Germinal center (tissue), 1 donor: ENCODE data around the gene ABCC3.

ENCODE experiments used
- DNase-seq: peaks from one replicate; pipeline ENCODE4 v3.0.0; 2012; ENCODE audit warnings: mixed read lengths, low spot score

ABCC3 gene, protein sequence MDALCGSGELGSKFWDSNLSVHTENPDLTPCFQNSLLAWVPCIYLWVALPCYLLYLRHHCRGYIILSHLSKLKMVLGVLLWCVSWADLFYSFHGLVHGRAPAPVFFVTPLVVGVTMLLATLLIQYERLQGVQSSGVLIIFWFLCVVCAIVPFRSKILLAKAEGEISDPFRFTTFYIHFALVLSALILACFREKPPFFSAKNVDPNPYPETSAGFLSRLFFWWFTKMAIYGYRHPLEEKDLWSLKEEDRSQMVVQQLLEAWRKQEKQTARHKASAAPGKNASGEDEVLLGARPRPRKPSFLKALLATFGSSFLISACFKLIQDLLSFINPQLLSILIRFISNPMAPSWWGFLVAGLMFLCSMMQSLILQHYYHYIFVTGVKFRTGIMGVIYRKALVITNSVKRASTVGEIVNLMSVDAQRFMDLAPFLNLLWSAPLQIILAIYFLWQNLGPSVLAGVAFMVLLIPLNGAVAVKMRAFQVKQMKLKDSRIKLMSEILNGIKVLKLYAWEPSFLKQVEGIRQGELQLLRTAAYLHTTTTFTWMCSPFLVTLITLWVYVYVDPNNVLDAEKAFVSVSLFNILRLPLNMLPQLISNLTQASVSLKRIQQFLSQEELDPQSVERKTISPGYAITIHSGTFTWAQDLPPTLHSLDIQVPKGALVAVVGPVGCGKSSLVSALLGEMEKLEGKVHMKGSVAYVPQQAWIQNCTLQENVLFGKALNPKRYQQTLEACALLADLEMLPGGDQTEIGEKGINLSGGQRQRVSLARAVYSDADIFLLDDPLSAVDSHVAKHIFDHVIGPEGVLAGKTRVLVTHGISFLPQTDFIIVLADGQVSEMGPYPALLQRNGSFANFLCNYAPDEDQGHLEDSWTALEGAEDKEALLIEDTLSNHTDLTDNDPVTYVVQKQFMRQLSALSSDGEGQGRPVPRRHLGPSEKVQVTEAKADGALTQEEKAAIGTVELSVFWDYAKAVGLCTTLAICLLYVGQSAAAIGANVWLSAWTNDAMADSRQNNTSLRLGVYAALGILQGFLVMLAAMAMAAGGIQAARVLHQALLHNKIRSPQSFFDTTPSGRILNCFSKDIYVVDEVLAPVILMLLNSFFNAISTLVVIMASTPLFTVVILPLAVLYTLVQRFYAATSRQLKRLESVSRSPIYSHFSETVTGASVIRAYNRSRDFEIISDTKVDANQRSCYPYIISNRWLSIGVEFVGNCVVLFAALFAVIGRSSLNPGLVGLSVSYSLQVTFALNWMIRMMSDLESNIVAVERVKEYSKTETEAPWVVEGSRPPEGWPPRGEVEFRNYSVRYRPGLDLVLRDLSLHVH (N-terminal part only)

DNA sequence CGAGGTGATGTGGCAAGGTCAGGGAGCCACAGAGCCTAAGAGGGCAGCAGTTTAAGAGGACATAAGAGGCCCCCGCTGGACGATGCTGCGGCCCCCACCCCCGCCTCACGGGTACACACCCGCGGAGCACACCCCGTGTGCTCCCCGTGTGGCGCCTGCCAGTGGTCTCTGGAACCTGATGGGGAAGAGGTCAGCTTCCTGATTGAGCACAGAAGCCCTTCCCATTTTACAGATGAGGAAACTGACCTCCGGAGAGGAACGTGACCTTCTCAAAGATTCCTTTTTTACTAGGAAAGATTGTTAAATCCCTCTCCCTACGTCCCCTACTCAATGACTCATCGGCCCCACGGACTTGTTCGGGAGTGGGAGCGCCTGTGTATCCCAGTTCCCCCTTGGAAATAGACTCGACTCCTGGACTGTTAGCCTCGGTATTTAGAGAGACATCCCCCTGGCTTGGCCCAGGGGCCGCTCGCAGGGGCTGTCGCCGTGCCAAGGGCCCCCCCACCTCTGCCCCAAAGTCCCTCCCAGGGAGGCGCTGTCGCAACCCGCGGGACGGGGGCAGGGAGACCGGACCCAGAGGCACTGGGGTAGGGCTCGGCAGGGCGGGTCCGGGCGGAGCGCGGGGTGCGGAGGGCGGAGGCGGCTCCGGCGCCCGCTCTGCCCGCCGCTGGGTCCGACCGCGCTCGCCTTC is at the start of gene ABCC3:
Gene ABCC3, plus strand, starts transcription at position 658 of the 691 bp plus-strand sequence. CDS start 56 bp downstream, outside the sequence.
- DNase-seq: no peak

DNA sequence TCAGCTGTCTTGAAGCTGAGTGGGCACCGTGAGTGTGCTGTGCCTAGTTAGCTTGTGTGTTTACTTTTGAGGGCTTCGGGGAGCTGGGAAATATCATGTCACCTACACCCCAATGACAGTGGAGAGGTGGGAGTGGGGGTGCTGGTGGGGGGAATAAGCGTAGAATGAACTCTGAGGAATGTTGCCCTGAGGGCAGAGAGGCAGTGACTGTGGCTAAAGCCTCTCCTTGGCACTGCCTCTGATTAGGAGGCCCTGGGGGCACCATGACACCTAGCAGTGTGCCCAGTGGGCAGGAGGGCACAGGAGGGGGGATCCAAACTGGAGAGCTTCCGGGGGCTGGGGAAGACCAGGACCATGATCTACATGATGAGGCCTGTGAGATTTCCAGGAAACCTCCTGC is 49.3 kb upstream of the ABCC3 start:
- DNase-seq: no peak

DNA sequence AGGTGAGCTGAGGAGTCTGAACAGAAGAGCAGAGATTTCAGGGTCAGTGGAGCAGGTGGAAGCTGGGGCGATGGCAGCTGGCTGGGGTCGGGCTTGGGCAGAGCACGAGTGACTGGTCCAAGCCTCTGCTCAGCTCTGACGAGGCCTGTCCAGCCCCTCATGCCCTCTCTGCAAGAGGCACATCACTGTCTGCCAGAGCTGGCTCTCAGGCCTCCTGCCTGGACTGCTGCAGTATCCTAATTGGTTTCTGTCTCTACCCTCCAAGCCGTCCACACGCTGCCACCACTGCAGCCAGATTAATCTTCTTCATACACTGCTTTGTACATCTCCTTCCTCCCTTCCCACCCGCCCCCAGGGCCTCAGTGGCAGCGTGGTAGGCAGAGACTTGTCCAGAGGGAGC is 48.8 kb upstream of the ABCC3 start:
- no peak for DNase-seq

DNA sequence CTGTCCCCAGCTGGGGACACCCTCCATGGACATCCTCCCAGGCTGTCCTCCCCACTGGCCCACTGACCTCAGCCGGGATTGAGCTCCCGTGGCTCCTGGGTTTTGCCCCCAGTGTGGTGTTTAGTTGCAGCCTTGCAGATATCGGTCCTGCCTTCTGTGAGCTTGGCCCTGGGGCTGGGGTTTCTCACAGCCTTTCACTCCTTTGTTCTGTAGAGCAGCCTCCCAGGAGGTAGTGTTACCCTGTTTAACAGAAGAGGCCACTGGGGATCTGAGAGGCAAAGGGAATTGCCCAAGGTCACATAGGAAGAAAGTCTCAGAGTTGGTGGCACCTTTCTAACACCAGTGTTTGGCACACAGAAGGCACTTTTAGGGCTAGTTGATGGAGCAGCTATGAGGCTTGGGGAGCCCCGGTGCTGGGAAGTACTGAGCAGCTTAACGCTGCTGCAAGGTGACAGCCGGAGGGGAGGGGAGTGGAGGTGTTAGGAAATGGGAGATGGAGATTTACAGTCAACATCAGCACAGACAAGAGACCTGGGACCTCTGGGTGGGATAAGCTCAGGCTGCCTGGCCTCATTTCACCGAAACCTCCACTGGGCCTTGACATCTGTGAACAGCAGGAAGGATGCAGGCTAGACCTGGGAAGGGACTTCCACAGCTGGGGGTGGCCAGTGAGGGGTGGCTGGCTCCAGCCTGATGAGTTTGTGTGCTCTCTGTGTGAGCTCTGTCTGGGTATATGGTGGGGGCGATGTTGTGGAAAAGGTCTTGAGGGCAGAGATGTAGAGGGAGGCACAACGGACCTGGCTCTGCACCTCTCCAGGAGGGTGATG is 48.0 kb upstream of the ABCC3 start:
- no peak for DNase-seq

DNA sequence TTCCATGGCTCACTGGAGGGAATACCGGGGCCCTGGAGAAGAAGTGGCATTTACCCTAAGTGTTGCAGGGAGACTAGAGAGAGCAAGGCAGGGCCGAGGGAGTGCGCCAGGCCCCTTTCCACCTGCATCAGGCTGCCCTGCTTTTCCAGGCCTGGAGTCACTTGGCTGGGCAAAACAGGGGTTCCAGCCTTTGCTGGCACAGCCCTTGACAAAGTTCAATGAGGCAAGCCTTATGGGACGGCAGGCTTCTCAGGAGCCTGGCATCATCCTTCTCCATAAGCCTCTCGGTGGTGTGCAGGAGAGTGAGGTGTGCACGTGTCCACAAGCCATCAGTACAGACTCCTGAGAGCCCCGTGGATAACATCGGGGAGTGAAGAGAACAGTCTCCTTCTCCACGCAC is 47.1 kb upstream of the ABCC3 start:
- DNase-seq: no peak

DNA sequence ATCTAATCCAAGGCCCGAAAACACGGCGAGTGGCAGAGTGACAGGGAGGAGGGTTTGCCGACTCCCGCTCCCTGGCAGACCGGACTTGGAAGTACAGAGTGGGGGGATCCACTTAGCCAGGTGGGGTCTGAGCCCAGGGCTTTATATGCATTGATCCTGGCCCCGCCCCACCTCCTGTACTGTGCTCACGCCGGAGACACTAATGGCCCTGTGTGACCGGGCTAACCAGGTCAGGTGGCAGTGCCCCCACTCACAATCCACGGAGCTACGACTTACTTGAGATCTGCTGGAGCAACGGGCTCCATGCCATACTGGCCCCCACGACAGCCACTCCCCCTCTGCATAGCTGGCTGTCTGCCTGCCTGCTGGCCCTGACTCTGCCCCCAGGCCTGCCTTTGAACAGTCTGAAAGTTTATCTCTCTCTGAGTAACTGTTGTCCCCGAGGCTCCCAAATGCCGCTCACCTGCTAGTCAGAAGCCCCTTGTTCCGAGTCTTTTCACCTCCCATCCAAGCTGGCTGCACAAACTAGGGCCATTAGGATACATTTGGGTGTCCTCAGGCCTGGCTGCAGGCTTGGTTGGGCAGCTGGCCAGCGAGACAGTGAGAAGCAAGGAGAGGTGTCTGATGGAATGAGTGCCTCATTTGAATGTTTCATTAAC is 46.2 kb upstream of the ABCC3 start:
- DNase-seq: no peak

DNA sequence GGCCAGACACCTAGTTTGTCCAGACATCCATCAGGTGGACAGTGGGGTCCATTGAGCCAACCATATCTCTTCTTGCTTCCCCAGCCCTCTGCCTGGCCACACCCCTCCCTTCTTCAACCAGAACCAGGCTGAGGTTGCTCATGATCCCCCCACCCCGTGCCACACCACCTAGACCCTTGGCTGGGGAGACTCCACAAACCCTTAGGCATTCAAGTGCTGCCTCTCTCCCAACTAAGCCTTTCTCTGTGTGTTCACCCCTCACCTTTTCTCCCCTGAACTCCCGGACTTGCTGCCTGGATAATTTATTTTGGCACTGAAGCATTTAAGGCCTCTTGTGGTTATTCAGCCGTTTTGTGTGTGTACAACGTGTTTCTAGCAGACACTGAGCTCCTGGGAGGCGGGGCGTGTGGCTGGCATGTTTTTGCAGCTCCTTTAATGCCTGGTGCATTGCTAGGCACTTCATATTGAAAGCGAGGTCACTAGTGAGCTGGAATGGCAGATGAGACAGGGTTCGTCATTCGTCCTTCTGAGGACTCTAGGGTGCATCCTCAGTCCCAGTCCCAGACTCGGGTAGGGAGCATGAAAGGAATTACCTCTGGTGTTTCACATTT is 45.5 kb upstream of the ABCC3 start:
- DNase-seq: no peak

DNA sequence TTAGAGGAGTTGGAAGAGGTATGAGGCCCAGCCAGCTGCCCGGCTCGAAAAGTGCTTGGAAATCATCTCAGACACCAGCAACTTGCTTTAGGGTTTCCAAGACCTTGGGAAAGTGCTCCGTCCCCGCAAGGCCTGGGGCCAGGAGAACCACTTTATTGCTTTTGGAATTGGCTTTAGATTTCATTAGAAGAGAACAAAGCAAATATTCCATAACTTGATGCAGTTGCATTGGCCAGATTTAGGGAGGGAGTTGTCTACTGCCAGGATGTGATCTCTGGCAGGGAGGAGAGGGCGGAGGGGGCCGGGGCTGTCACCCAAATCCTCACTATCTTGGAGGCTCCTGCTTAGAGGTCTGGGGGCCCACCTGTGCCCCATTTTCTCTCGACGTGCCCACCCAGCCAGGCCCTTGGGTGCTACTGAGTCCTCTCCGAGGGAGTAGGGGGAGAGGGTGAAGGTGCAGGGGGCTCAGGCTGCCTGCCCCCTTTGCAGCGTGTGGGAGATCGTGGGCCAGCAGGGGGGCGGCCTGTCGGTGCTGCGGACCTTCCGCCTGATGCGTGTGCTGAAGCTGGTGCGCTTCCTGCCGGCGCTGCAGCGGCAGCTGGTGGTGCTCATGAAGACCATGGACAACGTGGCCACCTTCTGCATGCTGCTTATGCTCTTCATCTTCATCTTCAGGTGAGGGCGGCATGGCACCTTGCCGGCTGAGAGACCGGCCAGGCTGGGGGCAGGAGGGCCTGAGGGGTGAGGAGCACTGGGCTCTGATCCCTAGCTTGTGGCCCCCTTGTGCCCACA is 43.5 kb upstream of the ABCC3 start:
- DNase-seq: no peak

DNA sequence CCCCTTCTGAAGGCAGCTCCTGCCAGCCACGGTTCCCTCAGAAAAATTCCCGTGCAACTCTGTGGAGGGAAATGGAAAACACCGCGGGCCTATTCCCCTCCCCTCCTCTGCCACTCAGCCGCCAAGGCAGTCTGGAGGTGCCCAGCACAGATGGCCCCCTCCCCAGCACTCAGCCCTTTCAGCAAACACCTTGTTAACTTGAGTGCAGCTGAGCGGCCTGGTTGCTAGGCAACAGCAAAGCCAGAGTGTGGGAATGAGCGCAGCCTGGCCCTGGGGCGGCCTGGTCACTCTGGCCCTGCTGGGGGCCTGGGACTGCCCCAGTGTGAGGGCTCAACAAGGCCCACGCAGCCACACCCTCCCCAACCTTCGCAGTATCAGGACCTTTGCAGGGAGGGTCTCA is 41.4 kb upstream of the ABCC3 start:
- DNase-seq: no peak

DNA sequence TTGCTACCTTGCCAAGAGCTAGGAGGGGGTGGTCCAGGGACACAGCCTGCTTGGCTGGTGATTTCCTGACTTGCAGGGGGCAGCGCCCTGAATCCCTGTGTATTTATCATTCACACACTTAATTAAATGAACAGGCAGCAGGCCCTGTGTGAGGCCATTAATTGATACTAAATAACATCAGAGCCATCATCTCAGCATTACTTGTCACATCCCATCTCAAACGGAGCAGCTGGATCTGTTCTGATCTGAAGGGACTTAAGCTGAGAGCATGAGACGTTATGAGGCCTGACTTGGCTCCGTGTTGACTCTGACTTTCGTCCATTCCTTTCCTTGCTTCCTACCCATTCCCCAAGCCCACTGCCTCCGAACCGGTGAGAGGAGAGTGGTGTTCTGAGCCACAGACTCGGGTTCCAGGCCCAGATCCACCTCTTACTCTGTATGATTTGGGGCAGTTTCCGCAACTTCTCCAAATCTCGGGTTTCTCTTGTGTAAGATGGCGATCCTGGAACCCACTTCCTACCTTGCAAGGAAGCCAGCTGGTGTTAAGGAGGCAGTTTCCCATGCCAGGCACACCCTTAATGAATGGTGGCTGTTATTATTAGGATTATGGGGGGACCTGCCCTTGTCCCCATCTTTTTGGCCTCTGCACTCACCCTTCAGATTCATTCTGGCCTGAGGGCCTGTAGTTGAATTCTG is 40.4 kb upstream of the ABCC3 start:
- no peak for DNase-seq

DNA sequence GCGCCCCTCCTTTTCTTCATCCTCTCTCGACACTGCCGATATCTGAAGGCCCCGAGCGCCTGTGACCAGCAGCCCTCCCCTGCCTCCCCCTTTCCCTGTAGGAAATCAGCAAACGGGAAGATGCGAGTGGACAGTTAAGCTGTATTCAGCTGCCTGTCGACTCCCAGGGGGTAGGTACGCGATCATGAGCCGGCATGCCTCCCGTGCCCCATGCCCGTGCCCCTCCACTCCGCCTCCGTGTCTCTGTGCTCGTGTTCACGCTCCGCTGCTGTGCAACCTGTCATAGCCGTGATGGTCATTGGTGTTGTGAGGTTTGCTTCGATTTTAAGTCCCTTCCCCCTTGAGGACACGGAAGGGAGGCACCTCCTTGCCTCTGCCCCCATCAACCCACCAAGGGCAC is 39.8 kb upstream of the ABCC3 start:
- no peak for DNase-seq

DNA sequence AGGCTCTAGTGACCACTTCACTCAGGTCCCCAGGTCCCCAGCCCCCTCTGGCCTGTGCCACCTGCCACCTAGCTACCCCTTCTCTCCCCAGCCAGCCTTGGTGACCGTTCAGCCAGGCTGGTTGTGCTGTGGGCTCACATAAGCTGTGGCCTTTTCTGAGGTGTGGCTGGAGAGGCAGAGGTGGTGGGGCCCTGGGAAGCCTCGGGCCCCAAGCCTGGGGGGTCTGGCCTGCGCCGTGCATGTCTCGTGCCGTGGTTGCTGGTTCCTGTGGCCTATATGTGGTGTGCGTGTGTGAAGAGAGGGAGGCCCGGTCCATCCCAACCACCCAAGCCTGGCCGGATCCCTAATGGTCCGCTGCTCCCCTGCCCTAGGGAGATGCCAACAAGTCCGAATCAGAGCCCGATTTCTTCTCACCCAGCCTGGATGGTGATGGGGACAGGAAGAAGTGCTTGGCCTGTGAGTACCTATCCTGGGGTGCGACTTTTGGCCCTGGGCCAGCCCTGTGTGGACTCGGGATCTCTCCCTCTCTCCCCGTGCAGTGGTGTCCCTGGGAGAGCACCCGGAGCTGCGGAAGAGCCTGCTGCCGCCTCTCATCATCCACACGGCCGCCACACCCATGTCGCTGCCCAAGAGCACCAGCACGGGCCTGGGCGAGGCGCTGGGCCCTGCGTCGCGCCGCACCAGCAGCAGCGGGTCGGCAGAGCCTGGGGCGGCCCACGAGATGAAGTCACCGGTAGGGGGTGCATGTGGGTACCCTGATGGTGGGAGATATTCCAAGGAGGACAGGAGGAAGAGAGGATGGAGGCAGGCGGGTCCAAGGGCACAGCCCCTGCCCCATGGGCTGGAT is 38.3 kb upstream of the ABCC3 start:
- no peak for DNase-seq

DNA sequence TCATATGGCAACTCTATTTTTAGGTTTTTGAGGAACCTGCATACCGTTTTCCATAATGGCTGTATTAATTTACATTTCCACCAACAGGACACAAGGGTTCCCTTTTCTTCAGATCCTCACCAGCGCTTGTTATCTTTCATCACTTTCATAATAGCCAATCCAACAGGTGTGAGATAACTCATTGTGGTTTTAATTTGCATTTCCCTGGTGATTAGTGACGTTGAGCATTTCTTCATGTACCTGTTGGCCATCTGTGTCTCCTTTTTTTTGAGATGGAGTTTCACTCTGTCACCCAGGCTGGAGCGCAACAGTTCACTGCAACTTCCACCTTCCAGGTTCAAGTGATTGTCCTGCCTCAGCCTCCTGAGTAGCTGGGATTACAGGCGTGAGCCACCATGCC is 36.2 kb upstream of the ABCC3 start:
- no peak for DNase-seq

DNA sequence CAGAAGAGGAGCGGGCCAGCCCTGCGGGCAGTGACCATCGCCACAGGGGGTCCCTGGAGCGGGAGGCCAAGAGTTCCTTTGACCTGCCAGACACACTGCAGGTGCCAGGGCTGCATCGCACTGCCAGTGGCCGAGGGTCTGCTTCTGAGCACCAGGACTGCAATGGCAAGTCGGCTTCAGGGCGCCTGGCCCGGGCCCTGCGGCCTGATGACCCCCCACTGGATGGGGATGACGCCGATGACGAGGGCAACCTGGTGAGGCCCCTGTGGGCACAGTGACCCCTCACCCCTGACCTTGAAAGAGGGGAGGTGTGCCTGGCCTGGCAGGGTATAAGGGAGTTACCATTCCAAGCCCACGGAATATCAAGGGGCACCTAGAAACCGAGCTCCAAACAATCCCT is 35.1 kb upstream of the ABCC3 start:
- DNase-seq: no peak

DNA sequence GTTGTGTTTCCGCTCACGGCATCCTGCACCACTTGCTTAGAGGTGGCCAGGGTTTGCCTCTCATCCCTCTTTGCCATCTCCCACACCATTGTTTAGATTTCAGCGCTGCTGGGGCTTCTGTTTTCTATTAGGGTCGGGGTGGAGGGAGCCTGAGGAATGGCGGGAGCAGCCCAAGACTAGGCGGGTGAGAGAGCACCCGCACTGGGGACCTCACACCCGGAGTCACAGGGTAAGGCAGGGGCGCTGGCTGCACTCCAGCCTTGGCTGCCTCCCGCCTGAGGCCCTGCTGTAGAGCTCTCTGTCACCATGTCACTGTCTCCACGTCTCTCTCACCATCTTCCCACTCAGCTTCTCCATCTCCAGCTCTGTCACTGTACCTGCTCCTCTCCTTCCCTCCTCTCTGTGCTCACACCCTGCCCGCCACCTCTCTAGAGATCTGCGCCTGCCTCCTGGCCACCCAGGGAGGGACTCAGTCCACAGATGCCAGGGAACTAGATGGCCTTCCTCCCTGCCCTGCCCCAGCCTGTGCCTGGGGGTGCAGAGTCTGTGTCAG is 32.8 kb upstream of the ABCC3 start:
- no peak for DNase-seq

DNA sequence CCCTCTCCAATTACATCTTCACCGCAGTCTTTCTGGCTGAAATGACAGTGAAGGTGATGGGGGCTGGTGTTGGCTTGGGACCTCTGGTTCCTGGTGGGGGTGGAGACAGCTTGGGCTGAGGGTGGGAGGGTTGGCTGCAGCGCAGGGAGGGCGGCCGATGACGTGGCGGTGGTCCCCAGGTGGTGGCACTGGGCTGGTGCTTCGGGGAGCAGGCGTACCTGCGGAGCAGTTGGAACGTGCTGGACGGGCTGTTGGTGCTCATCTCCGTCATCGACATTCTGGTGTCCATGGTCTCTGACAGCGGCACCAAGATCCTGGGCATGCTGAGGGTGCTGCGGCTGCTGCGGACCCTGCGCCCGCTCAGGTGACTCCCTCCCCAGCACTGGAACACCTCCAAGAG is 31.8 kb upstream of the ABCC3 start:
- no peak for DNase-seq

DNA sequence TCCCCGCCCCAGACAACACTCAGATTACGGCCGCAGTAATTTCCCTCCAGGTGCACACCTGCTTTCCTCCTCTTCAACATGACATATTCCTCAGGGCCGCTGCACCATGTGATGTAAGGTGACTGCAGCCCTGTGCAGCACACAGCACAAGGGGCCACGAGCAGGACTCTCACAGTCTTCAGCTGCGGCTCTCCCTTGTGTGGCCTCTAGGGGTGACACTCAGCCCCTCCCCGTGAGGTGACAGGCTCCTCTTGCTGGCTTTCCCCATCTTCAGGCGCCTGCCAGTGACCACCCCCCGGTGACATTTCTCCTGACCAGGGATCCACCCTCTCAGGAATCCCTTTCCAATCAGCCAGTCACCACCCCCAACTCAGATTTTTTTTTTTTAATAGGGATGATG is 31.3 kb upstream of the ABCC3 start:
- peak; percentile 40 for DNase-seq
